DND-41 (cell line): ENCODE measurements around the gene RGS6.

Source experiments
- ATAC-seq: fragments of 200-7000 bp; cut with Tn5 transposase; 3 replicates; pipeline ENCODE4 v1.9.1; 2021; ENCODE audit warnings: low read depth; ENCODE audit not compliant: insufficient read depth
- DNase-seq: peaks from one replicate; pipeline ENCODE4 v3.0.0-alpha.2; 2020
- H2AFZ ChIP-seq: 2 replicates; pipeline ENCODE4 v1.6.0; 2012; ENCODE audit warnings: low read depth, low read length
- H3K27ac ChIP-seq: 2 replicates; pipeline ENCODE4 v1.5.1; 2012; ENCODE audit warnings: low read length, inconsistent platforms
- H3K27me3 ChIP-seq: fragments of 200-600 bp; sonication (generic); 2 replicates; pipeline ENCODE4 v1.6.0; 2012; ENCODE audit warnings: low read length, mild to moderate bottlenecking, inconsistent platforms; ENCODE audit not compliant: insufficient read depth, poor library complexity
- H3K36me3 ChIP-seq: 2 replicates; pipeline ENCODE4 v1.5.1; 2012; ENCODE audit warnings: low read length, inconsistent platforms; ENCODE audit not compliant: insufficient read depth
- H3K4me1 ChIP-seq: 2 replicates; pipeline ENCODE4 v1.5.1; 2012; ENCODE audit warnings: mild to moderate bottlenecking, low read length; ENCODE audit not compliant: insufficient read depth
- H3K4me2 ChIP-seq: 2 replicates; pipeline ENCODE4 v1.6.0; 2012; ENCODE audit warnings: mild to moderate bottlenecking, moderate library complexity, low read length, inconsistent platforms; ENCODE audit not compliant: insufficient read depth
- H3K4me3 ChIP-seq, 2 experiments: fragments of 200-600 bp in 1 of 2; shearing (Covaris generic) in 1 of 2; 2 replicates each; pipeline ENCODE4 v1.5.1; 2012 to 2016; ENCODE audit warnings: inconsistent platforms in 2 of 2, low read length in 2 of 2, mild to moderate bottlenecking in 2 of 2, low read depth in 1 of 2, moderate library complexity in 1 of 2
- H3K79me2 ChIP-seq: 2 replicates; pipeline ENCODE4 v1.6.0; 2012; ENCODE audit warnings: low read length, inconsistent platforms; ENCODE audit not compliant: insufficient read depth
- H3K9ac ChIP-seq: 2 replicates; pipeline ENCODE4 v1.6.0; 2012; ENCODE audit warnings: low read depth, mild to moderate bottlenecking, inconsistent platforms, low read length, moderate library complexity
- H3K9me3 ChIP-seq: 2 replicates; pipeline ENCODE4 v1.5.1; 2012; ENCODE audit warnings: low read length, moderate library complexity, mild to moderate bottlenecking, inconsistent platforms; ENCODE audit not compliant: insufficient read depth, severe bottlenecking
- H4K20me1 ChIP-seq: 2 replicates; pipeline ENCODE4 v1.6.0; 2012; ENCODE audit warnings: low read length; ENCODE audit not compliant: insufficient read depth
- CTCF ChIP-seq: IDR thresholded peaks from 2 replicates; pipeline ENCODE4 v1.5.1; 2012; ENCODE audit warnings: borderline replicate concordance, low read length, moderate library complexity, mild to moderate bottlenecking; ENCODE audit not compliant: poor library complexity, severe bottlenecking; ENCODE audit errors: extremely low read depth
- EZH2 ChIP-seq: IDR thresholded peaks from 3 replicates; pipeline ENCODE4 v1.6.1; 2012; ENCODE audit warnings: borderline replicate concordance, low read depth, mild to moderate bottlenecking, moderate library complexity, low read length, inconsistent platforms; ENCODE audit not compliant: severe bottlenecking

RGS6 gene

GRCh38 chr14:72547999-72548398 is 615.8 kb downstream of the RGS6 start:
- Histone ChIP-seq H3K27ac (no peak overlapping the region), H4K20me1 (0 out of 2 replicates have a peak, but pooled peaks cover 6% of the 10 kb centered on the region), H3K4me3 (no peak overlapping the region), H3K36me3 (no peaks in the 10 kb centered on the region), H3K4me2 (no peak overlapping the region), H3K9ac (no peak overlapping the region), H3K9me3 (no peaks in the 10 kb centered on the region), H3K79me2 (no peaks in the 10 kb centered on the region), H3K27me3 (peaks cover 23% of the 10 kb centered on the region), H3K4me1 (peaks cover 15% of the 10 kb centered on the region), H2AFZ (no peak overlapping the region)
- DNase-seq (no peak), ATAC-seq (no peak)
- no peak for TF ChIP-seq EZH2
- no peak for TF ChIP-seq CTCF

DNA sequence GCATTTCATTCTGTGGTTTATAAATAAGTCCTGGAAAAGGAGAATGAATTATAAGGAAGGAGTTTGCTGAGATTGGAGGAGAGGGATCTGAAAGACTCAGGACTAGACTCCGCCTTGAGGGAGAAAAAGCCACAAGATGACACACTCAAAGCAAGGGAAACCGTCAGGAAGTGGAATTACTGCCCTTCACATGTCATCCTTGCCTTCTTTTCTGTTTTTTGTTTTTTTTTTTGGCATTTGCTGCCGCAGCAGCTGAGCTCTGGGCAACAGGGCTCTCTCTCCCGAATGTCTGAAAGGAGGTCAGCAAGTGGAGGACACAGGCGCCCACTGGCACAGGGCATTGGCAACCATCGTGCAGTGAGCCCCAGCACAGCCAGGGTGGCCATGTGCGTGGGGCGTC is 616.8 kb downstream of the RGS6 start:
- TF ChIP-seq EZH2 = no peak
- Histone ChIP-seq H3K4me2 (no peak overlapping the region), H3K79me2 (no peaks in the 10 kb centered on the region), H3K4me3 (no peak overlapping the region), H3K27me3 (peaks cover 25% of the 10 kb centered on the region), H3K9ac (no peak overlapping the region), H3K9me3 (no peaks in the 10 kb centered on the region), H4K20me1 (peaks cover 6% of the 10 kb centered on the region; the same call in 1 of the 2 replicates), H3K27ac (no peak overlapping the region), H3K36me3 (no peaks in the 10 kb centered on the region), H2AFZ (no peak overlapping the region), H3K4me1 (peaks cover 15% of the 10 kb centered on the region)
- DNase-seq = no peak
- no peak for ATAC-seq

DNA sequence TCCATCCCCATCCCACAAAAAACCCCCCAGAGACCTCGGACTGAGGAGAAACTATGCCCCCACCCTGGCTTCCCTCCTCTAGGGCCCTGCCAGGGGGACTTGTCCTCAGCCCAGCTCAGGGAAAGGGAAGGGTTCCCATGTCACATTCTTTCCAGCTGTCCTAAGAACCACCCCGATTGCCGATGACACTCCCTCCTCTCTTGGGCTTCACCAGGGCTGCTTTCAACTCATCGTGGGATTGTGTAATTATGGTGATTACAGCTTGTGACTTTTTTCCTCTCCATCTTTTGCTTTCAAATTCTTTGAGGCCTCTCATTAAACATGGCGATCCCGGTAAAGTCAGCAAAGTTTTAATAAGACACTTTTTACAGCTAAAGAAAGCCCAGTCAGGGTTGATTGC is 617.6 kb downstream of the RGS6 start:
- no peak for DNase-seq
- peaks cover 6% of the 10 kb centered on the region; the same call in 1 of the 2 replicates for H4K20me1 ChIP-seq
- no peak for ATAC-seq
- H3K79me2 ChIP-seq = no peaks in the 10 kb centered on the region
- H3K4me1 ChIP-seq = peaks cover 15% of the 10 kb centered on the region
- TF ChIP-seq EZH2 (no peak), CTCF (no peak)
- peaks cover 28% of the 10 kb centered on the region for H3K27me3 ChIP-seq
- H3K9ac ChIP-seq = no peak overlapping the region
- H3K9me3 ChIP-seq = no peaks in the 10 kb centered on the region
- no peak overlapping the region for H2AFZ ChIP-seq
- H3K36me3 ChIP-seq = no peaks in the 10 kb centered on the region
- H3K4me2 ChIP-seq = no peak overlapping the region
- no peak overlapping the region for H3K4me3 ChIP-seq
- no peak overlapping the region for H3K27ac ChIP-seq

GRCh38 chr14:72550513-72550912 is 618.3 kb downstream of the RGS6 start:
- H3K4me1 ChIP-seq = peaks cover 15% of the 10 kb centered on the region
- H3K4me2 ChIP-seq = no peak overlapping the region
- no peaks in the 10 kb centered on the region for H3K36me3 ChIP-seq
- no peak overlapping the region for H3K9ac ChIP-seq
- no peak overlapping the region for H3K4me3 ChIP-seq
- H3K27me3 ChIP-seq = peaks cover 27% of the 10 kb centered on the region
- no peaks in the 10 kb centered on the region for H3K79me2 ChIP-seq
- no peaks in the 10 kb centered on the region for H3K9me3 ChIP-seq
- no peak overlapping the region for H3K27ac ChIP-seq
- TF ChIP-seq CTCF (no peak), EZH2 (no peak)
- DNase-seq = no peak
- no peak overlapping the region for H2AFZ ChIP-seq
- H4K20me1 ChIP-seq = peaks cover 6% of the 10 kb centered on the region; the same call in 1 of the 2 replicates
- ATAC-seq = no peak
